Mesenteric fat pad (tissue), 1 donor: Measurements from ENCODE around the gene FARS2. TPM values are rescaled to one million over a fixed set of nuclear protein-coding genes. Genes with fewer than 3 reads are reported as not detected.

Experiments used
- DNase-seq: peaks from one replicate; pipeline ENCODE4 v3.0.0-alpha.2; 2020; ENCODE audit warnings: low spot score
- total RNA-seq: library from RNA; stranded (reverse); fragmentation: NEBNext Ultra II Directional; extraction: Animal tissue kit (Norgen Biotek cat#: 25700); gene quantifications from one replicate; pipeline ENCODE4 v1.2.1, GENCODE V29; 2021
- donor health status: DM: yes; HTN: yes; CAD: no.

The FARS2 gene
- total RNA-seq, 1 donor from 2014 or later = 13.3 TPM

GRCh38 chr6:5617179-5617578 is 355.9 kb downstream of the FARS2 start:
- DNase-seq = no peak

- no peak for DNase-seq
Observed at GRCh38 chr6:5619249-5619648, 357.9 kb downstream of the FARS2 start.

GRCh38 chr6:5622276-5623005 is 361.1 kb downstream of the FARS2 start:
- no peak for DNase-seq

GRCh38 chr6:5623769-5624168 is 362.5 kb downstream of the FARS2 start:
- DNase-seq = no peak

- DNase-seq = no peak
Observed at GRCh38 chr6:5624256-5624655, 362.9 kb downstream of the FARS2 start.

GRCh38 chr6:5626727-5627426 is 365.6 kb downstream of the FARS2 start:
- DNase-seq = no peak

- DNase-seq = no peak
Observed at GRCh38 chr6:5630636-5631035, 369.3 kb downstream of the FARS2 start.

- DNase-seq = no peak
Observed at GRCh38 chr6:5632348-5632935, 371.1 kb downstream of the FARS2 start.

- no peak for DNase-seq
Observed at GRCh38 chr6:5634525-5634924, 373.2 kb downstream of the FARS2 start.

- no peak for DNase-seq
Observed at GRCh38 chr6:5636210-5637030, 375.1 kb downstream of the FARS2 start.

GRCh38 chr6:5637714-5638113 is 376.4 kb downstream of the FARS2 start:
- no peak for DNase-seq

GRCh38 chr6:5638666-5639065 is 377.4 kb downstream of the FARS2 start:
- DNase-seq = no peak

- no peak for DNase-seq
Observed at GRCh38 chr6:5639193-5639592, 377.9 kb downstream of the FARS2 start.

GRCh38 chr6:5640614-5641013 is 379.3 kb downstream of the FARS2 start:
- DNase-seq = no peak

GRCh38 chr6:5644523-5645185 is 383.3 kb downstream of the FARS2 start:
- no peak for DNase-seq

- no peak for DNase-seq
Observed at GRCh38 chr6:5645328-5646290, 384.3 kb downstream of the FARS2 start.

- DNase-seq = no peak
Observed at GRCh38 chr6:5652406-5653137, 391.3 kb downstream of the FARS2 start.

GRCh38 chr6:5653801-5654200 is 392.5 kb downstream of the FARS2 start:
- no peak for DNase-seq

- DNase-seq = no peak
Observed at GRCh38 chr6:5656226-5656625, 394.9 kb downstream of the FARS2 start.
